Left lung (tissue), 10 donors: ENCODE results near the gene UVRAG. TPM values are rescaled to one million over a fixed set of nuclear protein-coding genes. Genes with fewer than 3 reads are reported as not detected.

Experiments used
- ATAC-seq: fragments of 200-7000 bp; cut with Tn5 transposase; one replicate; pipeline ENCODE4 v1.9.1; 2020; ENCODE audit warnings: moderate library complexity
- DNase-seq, 4 donors: peaks; one replicate each; pipeline ENCODE4 v3.0.0-alpha.2; 2013 to 2020
- H3K27ac ChIP-seq, 2 donors: fragments of 200-600 bp; sonication (generic) in 1 of 2; one replicate each; pipeline versions ENCODE4 v1.5.0 to v1.8.0; 2020 to 2021
- H3K27me3 ChIP-seq, 2 donors: fragments of 200-600 bp; sonication (generic) in 1 of 2; one replicate each; pipeline versions ENCODE4 v1.5.0 to v1.8.0; 2020 to 2021
- H3K36me3 ChIP-seq, 2 donors: fragments of 200-600 bp; sonication (generic) in 1 of 2; one replicate each; pipeline versions ENCODE4 v1.5.0 to v1.8.0; 2020 to 2021
- H3K4me1 ChIP-seq, 2 donors: fragments of 200-600 bp; one replicate each; pipeline ENCODE4 v1.8.0; 2021
- H3K4me3 ChIP-seq, 2 donors: fragments of 200-600 bp; sonication (generic) in 1 of 2; one replicate each; pipeline versions ENCODE4 v1.5.0 to v1.8.0; 2020 to 2021; ENCODE audit warnings: mild to moderate bottlenecking in 1 of 2
- H3K9me3 ChIP-seq, 2 donors: fragments of 200-600 bp; sonication (generic) in 1 of 2; one replicate each; pipeline versions ENCODE4 v1.5.0 to v1.8.0; 2020 to 2021
- CTCF ChIP-seq, 2 donors: fragments of 200-600 bp; sonication (generic) in 1 of 2; IDR thresholded peaks; one replicate each; pipeline versions ENCODE4 v1.5.0 to v1.8.0; 2021; ENCODE audit warnings: antibody characterized with exemption in 2 of 2
- intact Hi-C, 2 donors: fragments of 100-400 bp; cut with DNase I; formaldehyde crosslinking; loops; one replicate each; pipeline versions ENCODE4 v1.11.2 to v1.14.2; 2022
- polyA plus RNA-seq, 6 donors: library from polyadenylated mRNA; unstranded; fragments of 120-200 nt; gene quantifications; one replicate each; pipeline ENCODE4 v1.2.1, GENCODE V29; 2013; ENCODE audit not compliant: insufficient read length in 6 of 6
- total RNA-seq, 2 donors: library from RNA; stranded (reverse); fragmentation: NEBNext Ultra II Directional; extraction: Animal tissue kit (Norgen Biotek cat#: 25700); gene quantifications; one replicate each; pipeline ENCODE4 v1.2.1, GENCODE V29; 2021
- donor health status: DM: no; HTN: yes; CAD: no.
- donor health status: DM: no; HTN: no; CAD: no.

Gene UVRAG
- total and polyA plus RNA-seq, 8 donors = 19.3 to 36.0 (median 22.3) TPM

GRCh38 chr11:76155500-76156227 lies 340.7 kb downstream of the UVRAG start:
- H3K27ac ChIP-seq = no peak overlapping the region
- ATAC-seq = no peak
- H3K27me3 ChIP-seq = no peaks in the 10 kb centered on the region
- no peak for TF ChIP-seq CTCF (IDR thresholded peaks at IDR 0.05)
- no peak for DNase-seq
- peaks cover 0 to 18% of the 10 kb centered on the region in 2 donors for H3K4me1 ChIP-seq
- intact Hi-C loops = no loop called here
- H3K4me3 ChIP-seq = no peak overlapping the region
- no peaks in the 10 kb centered on the region for H3K36me3 ChIP-seq
- H3K9me3 ChIP-seq = no peaks in the 10 kb centered on the region

- Histone ChIP-seq H3K27ac (no peak overlapping the region), H3K27me3 (no peaks in the 10 kb centered on the region), H3K4me3 (no peak overlapping the region), H3K4me1 (peaks cover 0 to 11% of the 10 kb centered on the region in 2 donors), H3K9me3 (no peaks in the 10 kb centered on the region), H3K36me3 (no peaks in the 10 kb centered on the region)
- DNase-seq (peak in 1 of 4 donors; percentile 59), ATAC-seq (no peak)
- no peak for TF ChIP-seq CTCF (IDR thresholded peaks at IDR 0.05)
- intact Hi-C loops = no loop called here
These were observed 342.0 kb downstream of the UVRAG start for GRCh38 chr11:76156971-76157427.

- no peak for ATAC-seq
- H3K27ac ChIP-seq = no peak overlapping the region
- peaks cover 0 to 2% of the 10 kb centered on the region in 2 donors for H3K4me1 ChIP-seq
- no peaks in the 10 kb centered on the region for H3K36me3 ChIP-seq
- DNase-seq = no peak
- intact Hi-C loops = no loop called here
- TF ChIP-seq CTCF (IDR thresholded peaks at IDR 0.05) = no peak
- no peaks in the 10 kb centered on the region for H3K9me3 ChIP-seq
- H3K27me3 ChIP-seq = no peaks in the 10 kb centered on the region
- no peak overlapping the region for H3K4me3 ChIP-seq
These were observed 342.9 kb downstream of the UVRAG start for GRCh38 chr11:76157891-76158290.

GRCh38 chr11:76158394-76159302 lies 343.6 kb downstream of the UVRAG start:
- no peak for ATAC-seq
- Histone ChIP-seq H3K27ac (no peak overlapping the region), H3K9me3 (no peaks in the 10 kb centered on the region), H3K4me3 (no peak overlapping the region), H3K4me1 (no peaks in the 10 kb centered on the region), H3K27me3 (no peaks in the 10 kb centered on the region), H3K36me3 (no peaks in the 10 kb centered on the region)
- intact Hi-C loops = no loop called here
- peak in 1 of 4 donors; percentile 59 for DNase-seq
- TF ChIP-seq CTCF (IDR thresholded peaks at IDR 0.05) = no peak
